Stimulated activated CD4-positive, alpha-beta T cell treated with anti-CD3 and anti-CD28 coated beads, TNF-alpha, amount 100 ng/mL, for 4 hours (primary cell): ENCODE data around the gene SCUBE3.

Experiments used
- DNase-seq, 3 experiments: peaks; one replicate each; pipeline ENCODE4 v3.0.0-alpha.2; 2020; ENCODE audit warnings: low read depth in 3 of 3

Gene SCUBE3

GRCh38 chr6:35213824-35214756, at the start of gene SCUBE3:
TSS of gene SCUBE3 (plus strand) at chr6:35213956. CDS start at chr6:35214419, 463 bp downstream.
- DNase-seq = no peak

- DNase-seq = no peak
Measured at GRCh38 chr6:35164277-35164676, 49.5 kb upstream of the SCUBE3 start.

GRCh38 chr6:35164868-35165267, 48.9 kb upstream of the SCUBE3 start:
- no peak for DNase-seq

GRCh38 chr6:35165630-35166071, 48.1 kb upstream of the SCUBE3 start:
- no peak for DNase-seq

GRCh38 chr6:35166116-35166515, 47.6 kb upstream of the SCUBE3 start:
- no peak for DNase-seq

- DNase-seq = no peak
Measured at GRCh38 chr6:35166520-35166919, 47.2 kb upstream of the SCUBE3 start.

- DNase-seq = no peak
Measured at GRCh38 chr6:35167505-35167904, 46.3 kb upstream of the SCUBE3 start.

GRCh38 chr6:35168461-35168861, 45.3 kb upstream of the SCUBE3 start:
- DNase-seq = no peak

- DNase-seq = no peak
Measured at GRCh38 chr6:35170166-35170565, 43.6 kb upstream of the SCUBE3 start.

- no peak for DNase-seq
Measured at GRCh38 chr6:35170891-35171290, 42.9 kb upstream of the SCUBE3 start.

GRCh38 chr6:35173044-35173426, 40.7 kb upstream of the SCUBE3 start:
- DNase-seq = no peak

GRCh38 chr6:35173427-35174087, 40.2 kb upstream of the SCUBE3 start:
- DNase-seq = no peak

GRCh38 chr6:35174088-35174434, 39.7 kb upstream of the SCUBE3 start:
- no peak for DNase-seq

- no peak for DNase-seq
Measured at GRCh38 chr6:35174501-35174900, 39.3 kb upstream of the SCUBE3 start.

GRCh38 chr6:35176301-35177024, 37.3 kb upstream of the SCUBE3 start:
- no peak for DNase-seq

GRCh38 chr6:35177157-35177556, 36.6 kb upstream of the SCUBE3 start:
- no peak for DNase-seq

- no peak for DNase-seq
Measured at GRCh38 chr6:35177596-35177995, 36.2 kb upstream of the SCUBE3 start.

- no peak for DNase-seq
Measured at GRCh38 chr6:35178012-35178411, 35.7 kb upstream of the SCUBE3 start.

GRCh38 chr6:35178932-35179832, 34.6 kb upstream of the SCUBE3 start:
- DNase-seq = no peak

- DNase-seq = no peak
Measured at GRCh38 chr6:35179901-35180535, 33.7 kb upstream of the SCUBE3 start.
